Tibial nerve (tissue), 4 donors: ENCODE results near the gene TMEM43. TPM values are rescaled to one million over a fixed set of nuclear protein-coding genes. Genes with fewer than 3 reads are reported as not detected.

Experiments
- DNase-seq, 2 donors: peaks; one replicate each; pipeline ENCODE4 v3.0.0-alpha.2; 2019; ENCODE audit warnings: low spot score in 2 of 2
- H3K27ac ChIP-seq, 4 donors: fragments of 200-600 bp; sonication (generic) in 3 of 4; one replicate each; pipeline ENCODE4 v1.5.1; 2017 to 2019; ENCODE audit warnings: mild to moderate bottlenecking in 1 of 4
- H3K27me3 ChIP-seq, 2 donors: fragments of 200-600 bp; sonication (generic) in 1 of 2; one replicate each; pipeline versions ENCODE4 v1.5.1 to v1.6.0; 2017 to 2019
- H3K36me3 ChIP-seq, 3 donors: fragments of 200-600 bp; sonication (generic); one replicate each; pipeline ENCODE4 v1.5.1; 2018 to 2019
- H3K4me1 ChIP-seq, 4 donors: fragments of 200-600 bp; sonication (generic) in 3 of 4; one replicate each; pipeline ENCODE4 v1.5.1; 2017 to 2019
- H3K4me3 ChIP-seq, 4 donors: fragments of 200-600 bp; sonication (generic) in 3 of 4; one replicate each; pipeline ENCODE4 v1.5.1; 2017 to 2019; ENCODE audit warnings: mild to moderate bottlenecking in 1 of 4, moderate library complexity in 1 of 4
- H3K9me3 ChIP-seq, 4 donors: fragments of 200-600 bp; sonication (generic) in 3 of 4; one replicate each; pipeline ENCODE4 v1.5.1; 2017 to 2019
- EP300 ChIP-seq, 2 donors: sonication (generic); formaldehyde crosslinking; IDR thresholded peaks; one replicate each; pipeline ENCODE4 v1.6.1; 2017; ENCODE audit warnings: antibody characterized with exemption in 2 of 2, mild to moderate bottlenecking in 1 of 2
- POLR2A ChIP-seq, 2 donors: fragments of 450-650 bp; IDR thresholded peaks; one replicate each; pipeline ENCODE4 v1.6.1; 2017; ENCODE audit warnings: antibody characterized with exemption in 2 of 2, mild to moderate bottlenecking in 2 of 2, moderate library complexity in 2 of 2
- WGBS, 2 donors: methylation state at CpG; one replicate each; pipeline ENCODE4 v1.1.5; 2018; 5-methylcytosine and 5-hydroxymethylcytosine counted together
- total RNA-seq, 4 donors: library from RNA; depleted of rRNA; stranded (reverse); fragments of >200 nt; gene quantifications; one replicate each; pipeline ENCODE4 v1.1.0, GENCODE V29; 2016
- TF ChIP-seq, protein P1 (sequence below), 5 experiments: fragments of 200-600 bp in 3 of 5; fragments of 450-650 bp in 2 of 5; sonication (generic) in 3 of 5; IDR thresholded peaks; one replicate each; pipeline ENCODE4 v1.5.1; 2016 to 2019; ENCODE audit warnings: antibody characterized with exemption in 5 of 5, mild to moderate bottlenecking in 3 of 5, moderate library complexity in 2 of 5

The TMEM43 gene
- total RNA-seq, 4 donors from 2014 or later: 99.9 to 130 (median 120) TPM

GRCh38 chr3:14123308-14124222 is 1.3 kb upstream of the TMEM43 start:
- Histone ChIP-seq H3K27me3 (no peaks in the 10 kb centered on the region), H3K27ac (peak overlapping the region in 3 of 4 donors; percentile 90 to 98 (median 94)), H3K9me3 (no peaks in the 10 kb centered on the region), H3K36me3 (peaks cover 0 to 46% (median 0%) of the 10 kb centered on the region in 3 donors), H3K4me3 (peak overlapping the region; percentile 72 to 95 (median 82)), H3K4me1 (peaks cover 3 to 46% (median 27%) of the 10 kb centered on the region in 4 donors)
- no peak for DNase-seq
- TF ChIP-seq, protein P1, sequence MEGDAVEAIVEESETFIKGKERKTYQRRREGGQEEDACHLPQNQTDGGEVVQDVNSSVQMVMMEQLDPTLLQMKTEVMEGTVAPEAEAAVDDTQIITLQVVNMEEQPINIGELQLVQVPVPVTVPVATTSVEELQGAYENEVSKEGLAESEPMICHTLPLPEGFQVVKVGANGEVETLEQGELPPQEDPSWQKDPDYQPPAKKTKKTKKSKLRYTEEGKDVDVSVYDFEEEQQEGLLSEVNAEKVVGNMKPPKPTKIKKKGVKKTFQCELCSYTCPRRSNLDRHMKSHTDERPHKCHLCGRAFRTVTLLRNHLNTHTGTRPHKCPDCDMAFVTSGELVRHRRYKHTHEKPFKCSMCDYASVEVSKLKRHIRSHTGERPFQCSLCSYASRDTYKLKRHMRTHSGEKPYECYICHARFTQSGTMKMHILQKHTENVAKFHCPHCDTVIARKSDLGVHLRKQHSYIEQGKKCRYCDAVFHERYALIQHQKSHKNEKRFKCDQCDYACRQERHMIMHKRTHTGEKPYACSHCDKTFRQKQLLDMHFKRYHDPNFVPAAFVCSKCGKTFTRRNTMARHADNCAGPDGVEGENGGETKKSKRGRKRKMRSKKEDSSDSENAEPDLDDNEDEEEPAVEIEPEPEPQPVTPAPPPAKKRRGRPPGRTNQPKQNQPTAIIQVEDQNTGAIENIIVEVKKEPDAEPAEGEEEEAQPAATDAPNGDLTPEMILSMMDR (IDR thresholded peaks at IDR 0.05): no peak
- TF ChIP-seq EP300 (IDR thresholded peaks at IDR 0.05) (no peak), POLR2A (IDR thresholded peaks at IDR 0.05) (no peak)
- 56 to 59% methylated on average over 15 of the region's 15 CpGs for WGBS, 2 donors

DNA sequence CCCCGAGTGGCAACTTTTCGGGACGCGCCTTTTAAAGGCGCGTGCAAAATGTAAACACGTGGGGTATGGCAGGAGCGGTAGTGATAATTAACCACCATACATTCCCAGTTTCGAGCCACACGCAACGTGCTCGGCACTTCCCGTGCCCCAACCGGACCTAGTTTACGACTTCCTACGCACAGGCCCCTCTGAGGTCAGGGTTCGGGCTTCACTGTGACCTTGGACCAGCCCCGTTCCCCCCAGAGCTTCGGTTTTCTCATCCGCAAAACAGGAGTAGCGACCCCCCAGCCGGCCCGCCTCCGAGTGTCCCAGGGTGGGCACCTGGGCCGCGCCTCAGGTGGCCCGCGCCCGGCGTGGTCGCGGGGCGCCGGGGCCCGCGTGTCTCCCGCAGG is 633 bp upstream of the TMEM43 start:
- Histone ChIP-seq H3K9me3 (no peaks in the 10 kb centered on the region), H3K36me3 (peaks cover 0 to 46% (median 0%) of the 10 kb centered on the region in 3 donors), H3K4me1 (peaks cover 3 to 46% (median 27%) of the 10 kb centered on the region in 4 donors), H3K27me3 (no peaks in the 10 kb centered on the region), H3K4me3 (peak overlapping the region; percentile 72 to 95 (median 82)), H3K27ac (peak overlapping the region; percentile 52 to 98 (median 92))
- TF ChIP-seq, protein P1 (IDR thresholded peaks at IDR 0.05): no peak
- TF ChIP-seq EP300 (IDR thresholded peaks at IDR 0.05): no peak
- TF ChIP-seq POLR2A (IDR thresholded peaks at IDR 0.05): no peak
- DNase-seq: peak in 1 of 2 donors; percentile 55
- WGBS, 2 donors: 1 to 2% methylated on average over 21 to 37 of the region's 37 CpGs

DNA sequence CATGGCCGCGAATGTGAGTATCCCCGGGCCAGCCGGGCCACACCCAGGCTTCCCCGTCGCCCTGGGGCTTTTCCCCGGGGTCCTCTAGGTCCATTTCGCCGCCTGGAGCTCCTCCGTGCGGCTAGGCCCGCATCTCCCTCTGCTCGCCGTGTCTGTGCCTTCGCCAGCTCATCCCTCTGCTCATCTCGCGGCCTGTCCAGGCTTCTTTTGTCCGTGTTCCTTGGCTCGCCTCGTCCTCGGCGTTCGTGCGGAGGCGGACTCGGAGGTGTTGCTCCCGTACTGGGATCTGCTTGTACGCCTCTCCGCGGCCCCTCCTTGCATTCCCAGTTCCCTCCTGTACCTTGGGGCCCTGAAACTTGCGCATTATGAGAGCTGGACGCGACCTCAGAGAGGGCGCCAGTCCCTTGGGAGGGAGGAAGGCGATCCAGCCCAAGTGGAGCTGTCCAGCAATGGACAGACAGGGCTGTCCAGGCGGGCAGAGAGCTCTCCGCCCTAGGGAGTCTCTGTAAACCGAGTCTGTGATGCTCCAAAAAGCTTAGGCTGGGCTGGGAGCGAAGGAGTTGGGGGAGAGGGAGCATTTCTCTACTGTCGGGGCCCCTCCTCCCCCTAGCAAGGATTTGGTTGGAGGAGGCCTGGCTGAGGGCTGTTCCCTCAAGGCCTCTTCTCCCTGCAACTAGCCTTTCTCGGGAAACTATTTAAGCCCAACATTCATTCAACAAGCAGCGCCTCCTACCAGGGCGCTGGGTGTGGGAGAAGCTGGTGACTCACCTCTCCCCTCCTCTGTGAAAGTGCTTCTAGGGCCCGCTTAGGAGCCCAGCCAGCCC is 553 bp downstream of the TMEM43 start:
- H3K9me3 ChIP-seq: no peaks in the 10 kb centered on the region
- H3K4me1 ChIP-seq: peaks cover 3 to 46% (median 27%) of the 10 kb centered on the region in 4 donors
- H3K36me3 ChIP-seq: peaks cover 0 to 49% (median 0%) of the 10 kb centered on the region in 3 donors
- no peaks in the 10 kb centered on the region for H3K27me3 ChIP-seq
- DNase-seq: peak in 1 of 2 donors; percentile 38
- WGBS, 2 donors: 1% methylated on average over 34 to 35 of the region's 44 CpGs
- no peak for TF ChIP-seq POLR2A (IDR thresholded peaks at IDR 0.05)
- TF ChIP-seq, protein P1 (IDR thresholded peaks at IDR 0.05): no peak
- peak in 1 of 2 donors; percentile 47 for TF ChIP-seq EP300 (IDR thresholded peaks at IDR 0.05)
- peak overlapping the region; percentile 72 to 95 (median 82) for H3K4me3 ChIP-seq
- peak overlapping the region; percentile 69 to 98 (median 92) for H3K27ac ChIP-seq

DNA sequence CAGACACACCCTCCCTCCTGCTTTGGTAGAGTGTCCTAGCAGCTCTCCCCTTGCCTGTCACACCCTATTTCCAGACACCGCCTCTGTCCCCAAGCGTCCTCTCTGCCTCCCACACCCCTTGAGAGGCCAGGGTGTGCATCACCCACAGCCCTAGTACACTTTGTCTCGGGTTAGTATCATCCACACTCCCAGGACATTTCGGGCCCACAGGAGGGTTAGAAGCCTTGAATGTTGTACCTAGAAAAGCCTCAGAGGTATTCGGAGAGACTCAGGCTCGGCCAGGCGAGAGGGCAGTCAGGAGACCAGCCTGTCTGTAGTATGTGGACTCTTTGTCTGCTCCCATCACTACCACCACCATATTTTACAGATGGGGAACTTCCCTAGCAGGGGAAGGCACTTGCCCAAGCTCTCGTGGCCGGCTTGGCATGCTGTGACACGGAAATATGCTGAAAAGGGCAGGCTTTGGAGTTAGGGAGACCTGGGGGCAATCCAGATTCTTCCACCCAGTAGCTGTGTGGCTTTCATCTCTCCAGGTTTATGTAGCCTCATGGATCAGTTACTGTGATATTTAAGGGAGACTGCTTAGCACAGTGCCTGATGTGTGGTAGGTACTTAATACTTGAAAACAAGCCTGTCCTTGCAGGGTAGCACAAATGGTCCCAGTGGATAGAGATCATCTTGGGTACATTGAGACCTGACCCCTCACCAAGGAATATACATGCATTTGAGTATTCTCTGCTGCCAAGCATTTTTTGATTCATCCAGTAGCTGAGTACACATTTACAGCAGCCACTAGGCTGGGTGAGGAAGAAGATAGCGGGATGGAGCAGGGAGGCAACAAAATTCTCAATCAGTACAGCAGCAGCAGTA is 1.4 kb downstream of the TMEM43 start:
- WGBS, 2 donors: 42 to 58% methylated on average over 11 of the region's 11 CpGs
- Histone ChIP-seq H3K27ac (peak overlapping the region; percentile 54 to 98 (median 92)), H3K4me1 (peaks cover 3 to 46% (median 27%) of the 10 kb centered on the region in 4 donors)

More for the DNA sequence above, 1.4 kb downstream of the TMEM43 start:
- DNase-seq: no peak
- TF ChIP-seq POLR2A (IDR thresholded peaks at IDR 0.05) (no peak), EP300 (IDR thresholded peaks at IDR 0.05) (no peak)
- TF ChIP-seq, protein P1 (IDR thresholded peaks at IDR 0.05): no peak
- no peaks in the 10 kb centered on the region for H3K9me3 ChIP-seq
- peak overlapping the region; percentile 72 to 95 (median 82) for H3K4me3 ChIP-seq
- H3K36me3 ChIP-seq: peaks cover 0 to 49% (median 0%) of the 10 kb centered on the region in 3 donors
- H3K27me3 ChIP-seq: no peaks in the 10 kb centered on the region
